ENCODE measurements around the gene UGT1A1.

DNA sequence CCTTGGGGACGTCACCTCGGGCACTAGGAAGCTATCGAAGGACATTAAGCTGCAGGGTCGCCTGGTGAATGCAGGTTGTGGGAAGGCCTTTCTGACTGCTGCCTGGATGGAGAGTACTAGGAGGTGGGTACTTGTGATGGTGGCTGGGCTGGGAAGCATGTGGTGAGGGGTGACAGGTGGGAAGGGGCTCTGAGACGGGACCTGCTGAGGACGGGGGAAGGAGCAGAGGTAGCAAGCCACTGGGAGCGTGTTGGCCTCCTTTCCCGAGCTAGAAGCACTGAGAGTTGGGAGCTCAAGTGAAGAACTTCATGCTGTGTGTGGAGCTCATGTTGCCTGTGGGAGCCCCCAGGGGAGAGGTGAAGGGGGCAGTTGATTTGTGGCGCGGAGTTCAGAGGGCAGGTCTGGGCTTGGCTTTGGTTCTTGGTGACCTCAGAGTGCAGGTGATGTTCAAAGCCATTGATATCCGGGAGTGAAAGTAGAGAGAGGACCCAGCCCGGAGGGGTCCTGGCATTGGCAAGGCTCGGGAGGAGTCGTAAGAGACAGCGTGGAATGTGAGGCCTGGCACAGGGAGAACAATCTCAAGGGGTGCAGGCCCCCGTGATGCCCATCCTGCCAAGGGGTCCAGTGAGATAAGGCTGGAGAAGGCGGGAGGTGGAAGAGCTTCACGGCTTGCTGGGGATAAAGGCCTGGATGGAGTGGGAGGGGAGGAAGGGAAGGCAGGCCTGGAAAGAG lies 31.2 kb downstream of the UGT1A1 start:
- TF ChIP-seq, protein P1, sequence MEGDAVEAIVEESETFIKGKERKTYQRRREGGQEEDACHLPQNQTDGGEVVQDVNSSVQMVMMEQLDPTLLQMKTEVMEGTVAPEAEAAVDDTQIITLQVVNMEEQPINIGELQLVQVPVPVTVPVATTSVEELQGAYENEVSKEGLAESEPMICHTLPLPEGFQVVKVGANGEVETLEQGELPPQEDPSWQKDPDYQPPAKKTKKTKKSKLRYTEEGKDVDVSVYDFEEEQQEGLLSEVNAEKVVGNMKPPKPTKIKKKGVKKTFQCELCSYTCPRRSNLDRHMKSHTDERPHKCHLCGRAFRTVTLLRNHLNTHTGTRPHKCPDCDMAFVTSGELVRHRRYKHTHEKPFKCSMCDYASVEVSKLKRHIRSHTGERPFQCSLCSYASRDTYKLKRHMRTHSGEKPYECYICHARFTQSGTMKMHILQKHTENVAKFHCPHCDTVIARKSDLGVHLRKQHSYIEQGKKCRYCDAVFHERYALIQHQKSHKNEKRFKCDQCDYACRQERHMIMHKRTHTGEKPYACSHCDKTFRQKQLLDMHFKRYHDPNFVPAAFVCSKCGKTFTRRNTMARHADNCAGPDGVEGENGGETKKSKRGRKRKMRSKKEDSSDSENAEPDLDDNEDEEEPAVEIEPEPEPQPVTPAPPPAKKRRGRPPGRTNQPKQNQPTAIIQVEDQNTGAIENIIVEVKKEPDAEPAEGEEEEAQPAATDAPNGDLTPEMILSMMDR (IDR thresholded peaks at IDR 0.05; ENCODE audit: extremely low read depth in 1 of 2, insufficient read depth in 1 of 2, low read depth in 1 of 2, low read length in 2 of 2): no peak
- TF ChIP-seq POLR2AphosphoS5 (IDR thresholded peaks at IDR 0.05; ENCODE audit: insufficient read depth, low read depth, low read length): no peak

Data from endothelial cell of umbilical vein (primary cell).